OCI-LY1 (cell line): ENCODE measurements around the gene SIK3.

Experiments used
- H2AFZ ChIP-seq: fragments of 200-600 bp; sonication (generic), shearing (Covaris generic); 2 replicates; pipeline ENCODE4 v1.6.0; 2014; ENCODE audit warnings: antibody characterized with exemption, mild to moderate bottlenecking, low read length
- H3F3A ChIP-seq: fragments of 200-600 bp; sonication (generic), shearing (Covaris generic); 2 replicates; pipeline ENCODE4 v1.6.0; 2014; ENCODE audit warnings: mild to moderate bottlenecking, antibody characterized with exemption, low read length, moderate library complexity; ENCODE audit not compliant: insufficient read depth
- H3K27ac ChIP-seq: fragments of 200-600 bp; sonication (generic); 2 replicates; pipeline ENCODE4 v1.5.1; 2014; ENCODE audit warnings: low read length, mixed run types, mild to moderate bottlenecking, low read depth; ENCODE audit not compliant: poor library complexity, severe bottlenecking
- H3K27me3 ChIP-seq: fragments of 200-600 bp; sonication (generic); 2 replicates; pipeline ENCODE4 v1.6.0; 2014; ENCODE audit warnings: antibody characterized with exemption, mild to moderate bottlenecking, low read length, moderate library complexity; ENCODE audit not compliant: insufficient read depth
- H3K36me3 ChIP-seq: fragments of 200-600 bp; sonication (generic); 2 replicates; pipeline ENCODE4 v1.6.1; 2014; ENCODE audit warnings: mild to moderate bottlenecking, antibody characterized with exemption, low read length, moderate library complexity, mixed read lengths; ENCODE audit not compliant: insufficient read depth
- H3K4me1 ChIP-seq: fragments of 200-600 bp; sonication (generic); 2 replicates; pipeline ENCODE4 v1.5.1; 2014; ENCODE audit warnings: mild to moderate bottlenecking, low read length, moderate library complexity; ENCODE audit not compliant: insufficient read depth, severe bottlenecking
- H3K4me2 ChIP-seq: fragments of 200-600 bp; sonication (generic), shearing (Covaris generic); 2 replicates; pipeline ENCODE4 v1.6.1; 2014; ENCODE audit warnings: low read length
- H3K4me3 ChIP-seq: fragments of 200-600 bp; sonication (generic); 2 replicates; pipeline ENCODE4 v1.5.1; 2014; ENCODE audit warnings: low read length, low read depth, mild to moderate bottlenecking, mixed read lengths; ENCODE audit not compliant: poor library complexity, severe bottlenecking
- H3K79me2 ChIP-seq: fragments of 200-600 bp; shearing (Covaris generic); 2 replicates; pipeline ENCODE4 v1.6.1; 2016; ENCODE audit warnings: mixed run types, low read length, mixed read lengths; ENCODE audit not compliant: insufficient read depth
- H3K9ac ChIP-seq: fragments of 200-600 bp; sonication (generic), shearing (Covaris generic); 2 replicates; pipeline ENCODE4 v1.6.1; 2014; ENCODE audit warnings: mild to moderate bottlenecking, low read length, mixed read lengths
- H3K9me2 ChIP-seq: fragments of 200-600 bp; sonication (generic), shearing (Covaris generic); 2 replicates; pipeline ENCODE4 v1.6.1; 2014; ENCODE audit warnings: low read depth, mild to moderate bottlenecking, low read length, mixed read lengths
- H3K9me3 ChIP-seq: fragments of 200-600 bp; shearing (Covaris generic); 2 replicates; pipeline ENCODE4 v1.6.1; 2014; ENCODE audit warnings: low read length, mixed read lengths
- H4K20me1 ChIP-seq: fragments of 200-600 bp; sonication (generic), shearing (Covaris generic); 2 replicates; pipeline ENCODE4 v1.6.0; 2016; ENCODE audit warnings: mild to moderate bottlenecking, low read length; ENCODE audit not compliant: insufficient read depth
- EZH2 ChIP-seq: fragments of 200-600 bp; sonication (generic), shearing (Covaris generic); IDR thresholded peaks from 2 replicates; pipeline ENCODE4 v1.8.0; 2017; ENCODE audit warnings: borderline replicate concordance, mixed run types, mild to moderate bottlenecking, antibody characterized with exemption, low read length, moderate library complexity, mixed read lengths
- TF ChIP-seq, protein P1 (sequence below): fragments of 200-600 bp; sonication (generic), shearing (Covaris generic); IDR thresholded peaks from 2 replicates; pipeline ENCODE4 v1.5.1; 2017; ENCODE audit warnings: mild to moderate bottlenecking, antibody characterized with exemption, low read length, moderate library complexity, mixed read lengths

The SIK3 gene

GRCh38 chr11:116843661-116844060 lies 254.6 kb downstream of the SIK3 start:
- Histone ChIP-seq H3K36me3 (peaks cover 52% of the 10 kb centered on the region), H3K9me3 (no peaks in the 10 kb centered on the region), H3K4me2 (no peak overlapping the region), H3K9ac (no peak overlapping the region), H4K20me1 (no peaks in the 10 kb centered on the region), H3F3A (no peaks in the 10 kb centered on the region), H3K27ac (no peak overlapping the region), H3K9me2 (no peaks in the 10 kb centered on the region), H2AFZ (no peak overlapping the region), H3K4me3 (no peak overlapping the region), H3K4me1 (no peaks in the 10 kb centered on the region), H3K27me3 (no peaks in the 10 kb centered on the region), H3K79me2 (no peaks in the 10 kb centered on the region)
- TF ChIP-seq, protein P1, sequence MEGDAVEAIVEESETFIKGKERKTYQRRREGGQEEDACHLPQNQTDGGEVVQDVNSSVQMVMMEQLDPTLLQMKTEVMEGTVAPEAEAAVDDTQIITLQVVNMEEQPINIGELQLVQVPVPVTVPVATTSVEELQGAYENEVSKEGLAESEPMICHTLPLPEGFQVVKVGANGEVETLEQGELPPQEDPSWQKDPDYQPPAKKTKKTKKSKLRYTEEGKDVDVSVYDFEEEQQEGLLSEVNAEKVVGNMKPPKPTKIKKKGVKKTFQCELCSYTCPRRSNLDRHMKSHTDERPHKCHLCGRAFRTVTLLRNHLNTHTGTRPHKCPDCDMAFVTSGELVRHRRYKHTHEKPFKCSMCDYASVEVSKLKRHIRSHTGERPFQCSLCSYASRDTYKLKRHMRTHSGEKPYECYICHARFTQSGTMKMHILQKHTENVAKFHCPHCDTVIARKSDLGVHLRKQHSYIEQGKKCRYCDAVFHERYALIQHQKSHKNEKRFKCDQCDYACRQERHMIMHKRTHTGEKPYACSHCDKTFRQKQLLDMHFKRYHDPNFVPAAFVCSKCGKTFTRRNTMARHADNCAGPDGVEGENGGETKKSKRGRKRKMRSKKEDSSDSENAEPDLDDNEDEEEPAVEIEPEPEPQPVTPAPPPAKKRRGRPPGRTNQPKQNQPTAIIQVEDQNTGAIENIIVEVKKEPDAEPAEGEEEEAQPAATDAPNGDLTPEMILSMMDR, result no peak

GRCh38 chr11:116842909-116843308 lies 255.3 kb downstream of the SIK3 start:
- Histone ChIP-seq H2AFZ (no peak overlapping the region), H3F3A (no peaks in the 10 kb centered on the region), H3K79me2 (no peaks in the 10 kb centered on the region), H4K20me1 (no peaks in the 10 kb centered on the region), H3K4me1 (no peaks in the 10 kb centered on the region), H3K36me3 (peaks cover 48% of the 10 kb centered on the region), H3K27me3 (no peaks in the 10 kb centered on the region), H3K4me3 (no peak overlapping the region), H3K9ac (no peak overlapping the region), H3K9me2 (no peaks in the 10 kb centered on the region), H3K27ac (no peak overlapping the region), H3K9me3 (no peaks in the 10 kb centered on the region), H3K4me2 (no peak overlapping the region)
- TF ChIP-seq, protein P1, result no peak
- no peak for TF ChIP-seq EZH2

DNA sequence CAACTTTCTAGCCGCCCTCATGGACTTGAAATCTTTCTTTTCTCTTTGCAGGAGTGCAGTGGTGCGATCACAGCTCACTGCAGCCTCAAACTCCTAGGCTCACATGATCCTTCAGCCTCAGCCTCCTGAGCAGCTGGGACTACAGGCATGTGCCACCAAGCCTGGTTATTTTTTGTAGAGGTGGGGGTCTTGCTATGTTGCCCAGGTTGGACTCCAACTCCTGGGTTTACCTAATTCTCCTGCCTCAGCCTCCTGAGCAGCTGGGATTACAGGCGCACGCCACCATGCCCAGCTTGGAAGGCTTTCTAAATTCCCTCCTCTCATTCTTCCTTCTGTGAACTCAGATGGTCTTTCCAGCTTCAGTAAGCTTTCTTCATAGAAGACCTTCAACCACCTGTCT lies 256.1 kb downstream of the SIK3 start:
- TF ChIP-seq EZH2, result no peak
- TF ChIP-seq, protein P1, result no peak
- no peaks in the 10 kb centered on the region for H3K4me1 ChIP-seq

More for the DNA sequence above, 256.1 kb downstream of the SIK3 start:
- Histone ChIP-seq H3K27ac (no peak overlapping the region), H3K4me2 (no peak overlapping the region), H3F3A (no peaks in the 10 kb centered on the region), H3K36me3 (peaks cover 40% of the 10 kb centered on the region), H3K4me3 (no peak overlapping the region), H3K9ac (no peak overlapping the region), H3K9me2 (no peaks in the 10 kb centered on the region), H2AFZ (no peak overlapping the region), H3K27me3 (no peaks in the 10 kb centered on the region), H3K79me2 (no peaks in the 10 kb centered on the region), H3K9me3 (no peaks in the 10 kb centered on the region), H4K20me1 (no peaks in the 10 kb centered on the region)
